ENCODE data around the gene FDCSP.

- TF ChIP-seq TEAD4 (IDR thresholded peaks at IDR 0.05; ENCODE audit: low read depth, low read length) (no peak), EGR1 (IDR thresholded peaks at IDR 0.05; ENCODE audit: borderline replicate concordance, low read depth, low read length) (no peak), JUND (IDR thresholded peaks at IDR 0.05; ENCODE audit: low read length) (no peak), POLR2A (IDR thresholded peaks at IDR 0.05; ENCODE audit: control extremely low read depth in 1 of 2, low read depth in 2 of 2, low read length in 2 of 2) (no peak), CHD2 (IDR thresholded peaks at IDR 0.05; ENCODE audit: low read length) (no peak), ATF3 (IDR thresholded peaks at IDR 0.05; ENCODE audit: insufficient read depth, low read depth, low read length) (no peak), SIN3A (conservative IDR thresholded peaks at IDR 0.05 in 1 of 2, IDR thresholded peaks at IDR 0.05 in 1 of 2; ENCODE audit: low read depth in 1 of 2, low read length in 2 of 2) (no peak), POLR2AphosphoS5 (IDR thresholded peaks at IDR 0.05; ENCODE audit: low read depth, low read length) (no peak), CBX5 (IDR thresholded peaks at IDR 0.05; ENCODE audit: low read depth, low read length) (no peak), RAD21 (IDR thresholded peaks at IDR 0.05 in 1 of 2, conservative IDR thresholded peaks at IDR 0.05 in 1 of 2; ENCODE audit: low read depth in 2 of 2, low read length in 2 of 2) (peak; percentile 84 to 86), CTCF (IDR thresholded peaks at IDR 0.05; ENCODE audit: control extremely low read depth in 1 of 3, insufficient read depth in 1 of 3, low read depth in 1 of 3, low read length in 3 of 3) (peak in 2 of 3 experiments; percentile 83 to 92; a peak in 3 of 4 replicates)
These were observed 42.6 kb upstream of the FDCSP start for GRCh38 chr4:70183168-70183939.
